HepG2 (cell line): ENCODE measurements around the gene GTPBP6. TPM values are rescaled to one million over a fixed set of nuclear protein-coding genes. Genes with fewer than 3 reads are reported as not detected.

ENCODE experiments used
- FIP1L1 ChIP-seq: fragments of 200-400 bp; formaldehyde crosslinking; IDR thresholded peaks from 2 replicates; pipeline ENCODE4 v1.6.1; 2018; ENCODE audit warnings: low read depth, mild to moderate bottlenecking, low read length, moderate library complexity, borderline replicate concordance; ENCODE audit not compliant: insufficient read depth
- FOXJ3 ChIP-seq: sonication (generic); formaldehyde crosslinking; IDR thresholded peaks from 2 replicates; pipeline ENCODE4 v1.4.0; 2020; ENCODE audit warnings: missing genetic modification reagents, mild to moderate bottlenecking, borderline replicate concordance
- GZF1 ChIP-seq: sonication (generic); formaldehyde crosslinking; IDR thresholded peaks from 2 replicates; pipeline ENCODE4 v1.5.1; 2020; ENCODE audit warnings: mild to moderate bottlenecking, missing genetic modification reagents
- HCFC1 ChIP-seq: fragments of 150-350 bp; IDR thresholded peaks from 2 replicates; pipeline ENCODE4 v1.6.1; 2014; ENCODE audit warnings: low read depth, low read length
- HMG20A ChIP-seq: IDR thresholded peaks from 2 replicates; pipeline ENCODE4 v1.6.1; 2016; ENCODE audit warnings: borderline replicate concordance
- JARID2 ChIP-seq: sonication (generic); formaldehyde crosslinking; IDR thresholded peaks from 2 replicates; pipeline ENCODE4 v1.8.1; 2023; ENCODE audit warnings: missing genetic modification reagents, inconsistent platforms; ENCODE audit not compliant: insufficient replicate concordance
- KAT2B ChIP-seq: fragments of 150-350 bp; IDR thresholded peaks from 2 replicates; pipeline ENCODE4 v1.6.1; 2014; ENCODE audit warnings: low read depth, low read length, borderline replicate concordance
- KLF12 ChIP-seq: sonication (generic); formaldehyde crosslinking; IDR thresholded peaks from 2 replicates; pipeline ENCODE4 v1.4.0; 2020; ENCODE audit warnings: missing genetic modification reagents, borderline replicate concordance
- MZF1 ChIP-seq: sonication (generic); formaldehyde crosslinking; IDR thresholded peaks from 2 replicates; pipeline ENCODE4 v1.8.1; 2023; ENCODE audit warnings: mild to moderate bottlenecking, missing genetic modification reagents, borderline replicate concordance
- NFKB2 ChIP-seq: sonication (generic); formaldehyde crosslinking; IDR thresholded peaks from 2 replicates; pipeline ENCODE4 v1.4.0; 2020; ENCODE audit warnings: missing genetic modification reagents, borderline replicate concordance
- RFX5 ChIP-seq: IDR thresholded peaks from 2 replicates; pipeline ENCODE4 v1.6.1; 2011; ENCODE audit warnings: low read depth, low read length, improper control_type of control experiment
- RXRA ChIP-seq: sonication (generic); formaldehyde crosslinking; IDR thresholded peaks from 2 replicates; pipeline ENCODE4 v1.5.1; 2020; ENCODE audit warnings: missing genetic modification reagents
- SNAPC5 ChIP-seq: sonication (generic); formaldehyde crosslinking; IDR thresholded peaks from 2 replicates; pipeline ENCODE4 v1.8.1; 2023; ENCODE audit warnings: mild to moderate bottlenecking, missing genetic modification reagents, borderline replicate concordance
- SNRNP70 ChIP-seq: fragments of 200-400 bp; formaldehyde crosslinking; IDR thresholded peaks from 2 replicates; pipeline ENCODE4 v1.6.1; 2017; ENCODE audit warnings: mild to moderate bottlenecking, low read depth, low read length, moderate library complexity
- TGIF2 ChIP-seq: IDR thresholded peaks from 2 replicates; pipeline ENCODE4 v1.6.1; 2016; ENCODE audit warnings: control low read depth, missing compliant biosample characterization
- YEATS4 ChIP-seq: sonication (generic); formaldehyde crosslinking; IDR thresholded peaks from 2 replicates; pipeline ENCODE4 v1.4.0; 2020; ENCODE audit warnings: missing genetic modification reagents, borderline replicate concordance
- ZBTB21 ChIP-seq: sonication (generic); formaldehyde crosslinking; IDR thresholded peaks from 2 replicates; pipeline ENCODE4 v1.4.0; 2020; ENCODE audit warnings: missing genetic modification reagents
- ZBTB37 ChIP-seq: sonication (generic); formaldehyde crosslinking; IDR thresholded peaks from 2 replicates; pipeline ENCODE4 v1.4.0; 2020; ENCODE audit warnings: mild to moderate bottlenecking, missing genetic modification reagents
- ZFYVE20 ChIP-seq: sonication (generic); formaldehyde crosslinking; IDR thresholded peaks from 2 replicates; pipeline ENCODE4 v1.8.0; 2023; ENCODE audit warnings: low read depth, mild to moderate bottlenecking, moderate library complexity, missing genetic modification reagents, borderline replicate concordance
- ZMAT5 ChIP-seq: sonication (generic); formaldehyde crosslinking; IDR thresholded peaks from 2 replicates; pipeline ENCODE4 v1.5.0; 2020; ENCODE audit warnings: mild to moderate bottlenecking, low read depth, missing genetic modification reagents, borderline replicate concordance
- ZNF12 ChIP-seq: sonication (generic); formaldehyde crosslinking; IDR thresholded peaks from 2 replicates; pipeline ENCODE4 v1.5.0; 2020; ENCODE audit warnings: missing genetic modification reagents
- ZNF180 ChIP-seq: sonication (generic); formaldehyde crosslinking; IDR thresholded peaks from 2 replicates; pipeline ENCODE4 v1.4.0; 2020; ENCODE audit warnings: low read depth, missing genetic modification reagents, borderline replicate concordance
- ZNF501 ChIP-seq: sonication (generic); formaldehyde crosslinking; IDR thresholded peaks from 2 replicates; pipeline ENCODE4 v1.5.1; 2020; ENCODE audit warnings: mild to moderate bottlenecking, moderate library complexity, missing genetic modification reagents
- ZNF513 ChIP-seq: sonication (generic); formaldehyde crosslinking; conservative IDR thresholded peaks from 2 replicates; pipeline ENCODE4 v1.5.0; 2020; ENCODE audit warnings: missing genetic modification reagents
- ZNF563 ChIP-seq: sonication (generic); formaldehyde crosslinking; IDR thresholded peaks from 2 replicates; pipeline ENCODE4 v1.8.0; 2022; ENCODE audit warnings: mild to moderate bottlenecking, moderate library complexity, missing genetic modification reagents
- ZNF569 ChIP-seq: sonication (generic); formaldehyde crosslinking; IDR thresholded peaks from 2 replicates; pipeline ENCODE4 v1.5.0; 2020; ENCODE audit warnings: mild to moderate bottlenecking, missing genetic modification reagents, moderate library complexity, borderline replicate concordance
- ZNF615 ChIP-seq: sonication (generic); formaldehyde crosslinking; IDR thresholded peaks from 2 replicates; pipeline ENCODE4 v1.5.0; 2020; ENCODE audit warnings: mild to moderate bottlenecking, missing genetic modification reagents, borderline replicate concordance
- ZNF629 ChIP-seq: sonication (generic); formaldehyde crosslinking; conservative IDR thresholded peaks from 2 replicates; pipeline ENCODE4 v1.5.0; 2020; ENCODE audit warnings: missing genetic modification reagents
- ZNF670 ChIP-seq: sonication (generic); formaldehyde crosslinking; IDR thresholded peaks from 2 replicates; pipeline ENCODE4 v1.8.0; 2022; ENCODE audit warnings: mild to moderate bottlenecking, missing genetic modification reagents, borderline replicate concordance
- polyA plus RNA-seq, 8 experiments: library from polyadenylated mRNA; depleted of rRNA in 3 of 8; stranded (reverse) in 7 of 8; unstranded in 1 of 8; fragments of >200 nt; fragmentation: Illumina TruSeq in 4 of 8; extraction: Trizol in 4 of 8; gene quantifications; 2 replicates each; pipeline versions ENCODE4 v1.2.1 to v1.2.3, GENCODE V29; 2011 to 2016; ENCODE audit warnings: low read depth in 4 of 8, missing spikeins in 1 of 8, mixed read lengths in 1 of 8; ENCODE audit not compliant: insufficient read depth in 1 of 8
- total RNA-seq, 5 experiments: library from RNA; depleted of rRNA; stranded (reverse); fragments of >200 nt; fragmentation: Illumina TruSeq; extraction: Trizol; gene quantifications; 2 replicates each; pipeline ENCODE4 v1.2.3, GENCODE V29; 2016; ENCODE audit warnings: low read depth in 1 of 5

The GTPBP6 gene
- total and polyA plus RNA-seq, 2 of the 13 experiments (the other 11 are each of a cell fraction or from before 2014, with no cell fraction given) = 20.2 to 39.6 TPM

- no peak for TF ChIP-seq ZNF569
- TF ChIP-seq MZF1 (CRISPR knock-in tag) = no peak
- no peak for TF ChIP-seq KLF12 (CRISPR knock-in tag)
- TF ChIP-seq NFKB2 (CRISPR knock-in tag) = no peak
- no peak for TF ChIP-seq SNRNP70
- TF ChIP-seq TGIF2 (CRISPR knock-in tag) = no peak
- no peak for TF ChIP-seq ZNF513 (CRISPR knock-in tag)
- no peak for TF ChIP-seq ZFYVE20 (CRISPR knock-in tag)
- TF ChIP-seq FIP1L1 = no peak
- TF ChIP-seq JARID2 = no peak
- no peak for TF ChIP-seq HCFC1
- TF ChIP-seq ZBTB37 (CRISPR knock-in tag) = no peak
- TF ChIP-seq HMG20A = no peak
- peak; percentile 47; the same call in 1 of the 2 replicates for TF ChIP-seq RXRA
- no peak for TF ChIP-seq ZNF670 (CRISPR knock-in tag)
- no peak for TF ChIP-seq SNAPC5 (CRISPR knock-in tag)
- no peak for TF ChIP-seq ZBTB21 (CRISPR knock-in tag)
- 0 out of 2 replicates have a peak, but pooled peaks have one; percentile 44 for TF ChIP-seq ZNF501 (CRISPR knock-in tag)
- TF ChIP-seq ZNF629 (CRISPR knock-in tag) = no peak
- no peak for TF ChIP-seq ZNF12 (CRISPR knock-in tag)
- no peak for TF ChIP-seq YEATS4 (CRISPR knock-in tag)
- TF ChIP-seq ZNF563 (CRISPR knock-in tag) = no peak
- no peak for TF ChIP-seq KAT2B
- no peak for TF ChIP-seq ZNF180 (CRISPR knock-in tag)
- no peak for TF ChIP-seq RFX5
- no peak for TF ChIP-seq GZF1 (CRISPR knock-in tag)
- no peak for TF ChIP-seq FOXJ3 (CRISPR knock-in tag)
- no peak for TF ChIP-seq ZNF615 (CRISPR knock-in tag)
- TF ChIP-seq ZMAT5 (CRISPR knock-in tag) = no peak
Observed at GRCh38 chrX:257681-258289, 60.8 kb downstream of the GTPBP6 start (continued).
